Left kidney (tissue), 2 donors: ENCODE results near the gene CD34. TPM values are rescaled to one million over a fixed set of nuclear protein-coding genes. Genes with fewer than 3 reads are reported as not detected.

Source experiments
- DNase-seq: peaks from one replicate; pipeline ENCODE4 v3.0.0-alpha.2; 2013
- polyA plus RNA-seq: library from polyadenylated mRNA; unstranded; fragments of 120-200 nt; gene quantifications from one replicate; pipeline ENCODE4 v1.2.1, GENCODE V29; 2013; ENCODE audit not compliant: insufficient read length

Gene CD34
- polyA plus RNA-seq, 1 donor, result 89.7 TPM

- DNase-seq, result no peak
Measured at GRCh38 chr1:207833956-207834660, 76.8 kb downstream of the CD34 start.

DNA sequence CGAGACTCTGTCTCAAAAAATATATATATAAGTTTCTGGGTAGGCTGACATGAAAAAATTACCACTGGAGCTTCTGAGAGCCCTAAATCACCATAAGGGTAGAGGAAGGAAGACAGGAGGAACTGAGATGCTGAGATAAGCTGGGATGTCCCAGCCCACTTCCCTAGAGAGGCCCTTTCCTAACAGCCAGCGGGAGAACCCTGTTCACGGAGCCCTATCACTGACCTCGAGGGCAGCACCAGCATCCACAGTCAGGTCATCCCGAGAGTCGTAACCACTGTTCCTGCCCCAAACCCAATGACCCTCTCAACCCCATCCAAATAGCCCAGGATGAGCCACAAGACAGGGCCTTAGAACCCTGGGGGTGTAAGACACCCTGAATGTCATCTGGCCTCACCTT, 77.5 kb downstream of the CD34 start:
- DNase-seq, result no peak

DNA sequence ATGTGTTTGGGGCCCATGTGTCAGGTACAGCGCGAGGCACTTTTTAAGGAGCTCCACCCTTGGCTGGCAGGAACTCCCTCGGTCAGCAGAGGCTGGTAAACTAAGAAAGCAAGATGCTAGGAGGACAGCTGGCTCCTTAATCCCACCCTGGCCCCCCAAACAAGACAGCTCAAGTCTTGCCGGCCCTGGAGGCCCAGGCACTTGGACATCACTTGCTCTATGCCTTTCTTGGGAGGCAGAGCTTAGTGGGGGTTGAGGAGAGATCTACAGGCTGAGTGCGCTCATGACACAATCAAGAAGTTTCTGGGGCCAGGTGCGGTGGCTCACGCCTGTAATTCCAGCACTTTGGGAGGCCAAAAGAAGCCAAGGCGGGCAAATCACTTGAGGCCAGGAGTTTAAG, 78.1 kb downstream of the CD34 start:
- DNase-seq, result no peak

DNA sequence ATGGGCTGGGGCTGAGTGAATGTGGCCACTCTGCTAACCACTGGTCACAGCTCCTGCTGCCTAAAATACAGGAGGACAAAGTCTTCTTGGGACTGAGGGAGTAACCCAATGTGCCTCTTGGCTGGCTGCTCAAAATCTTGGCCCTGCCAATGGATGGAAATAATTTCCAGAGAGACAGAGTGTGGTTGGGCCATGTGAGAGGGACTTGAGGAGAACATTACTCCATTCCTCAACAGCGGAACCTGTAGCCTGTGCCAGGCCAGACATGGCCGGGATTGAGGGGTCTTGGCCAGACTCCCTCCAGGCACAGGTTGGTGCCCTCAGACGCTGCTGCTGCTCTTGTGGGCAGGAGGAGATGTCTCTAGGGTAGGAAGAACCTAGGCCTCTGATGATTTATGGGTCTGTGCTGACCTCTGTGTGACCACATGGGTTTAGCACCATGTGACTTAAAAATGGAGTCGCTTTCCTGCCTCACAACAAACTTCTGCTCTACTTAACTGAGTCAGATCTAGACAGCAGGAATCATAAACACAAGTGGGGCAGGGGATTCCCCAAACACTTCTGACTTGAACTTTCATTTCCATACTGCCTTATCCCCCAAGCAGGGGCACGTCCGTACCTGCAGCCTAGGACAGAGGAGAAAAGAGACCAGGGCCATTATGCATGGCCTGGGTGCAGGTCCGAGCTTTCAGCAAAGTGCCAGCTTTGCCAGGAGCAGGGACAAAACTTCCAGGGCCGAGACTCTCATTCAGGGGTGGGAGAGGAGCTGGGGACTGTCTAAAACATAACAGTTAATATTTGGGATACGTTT, 79.2 kb downstream of the CD34 start:
- DNase-seq, result no peak

Other genes with a start within 250 kb of the CD34 start
- 367 TPM for gene CD46, start 159.1 kb downstream of the CD34 start, polyA plus RNA-seq